A549 treated with AZD9567 at 1 μM for 4 hours (cell line): ENCODE results near the gene SYDE1. TPM values are rescaled to one million over a fixed set of nuclear protein-coding genes. Genes with fewer than 3 reads are reported as not detected.

ENCODE experiments used
- total RNA-seq: library from RNA; stranded (reverse); fragments of 200-300 nt; extraction: Qiagen RNA extraction; gene quantifications from 5 replicates; pipeline ENCODE4 v1.2.3, GENCODE V29; 2022; ENCODE audit not compliant: insufficient read depth

SYDE1 gene
- total RNA-seq = 13.1 to 17.7 TPM (median 15.1 TPM) in 5 replicates

DNA sequence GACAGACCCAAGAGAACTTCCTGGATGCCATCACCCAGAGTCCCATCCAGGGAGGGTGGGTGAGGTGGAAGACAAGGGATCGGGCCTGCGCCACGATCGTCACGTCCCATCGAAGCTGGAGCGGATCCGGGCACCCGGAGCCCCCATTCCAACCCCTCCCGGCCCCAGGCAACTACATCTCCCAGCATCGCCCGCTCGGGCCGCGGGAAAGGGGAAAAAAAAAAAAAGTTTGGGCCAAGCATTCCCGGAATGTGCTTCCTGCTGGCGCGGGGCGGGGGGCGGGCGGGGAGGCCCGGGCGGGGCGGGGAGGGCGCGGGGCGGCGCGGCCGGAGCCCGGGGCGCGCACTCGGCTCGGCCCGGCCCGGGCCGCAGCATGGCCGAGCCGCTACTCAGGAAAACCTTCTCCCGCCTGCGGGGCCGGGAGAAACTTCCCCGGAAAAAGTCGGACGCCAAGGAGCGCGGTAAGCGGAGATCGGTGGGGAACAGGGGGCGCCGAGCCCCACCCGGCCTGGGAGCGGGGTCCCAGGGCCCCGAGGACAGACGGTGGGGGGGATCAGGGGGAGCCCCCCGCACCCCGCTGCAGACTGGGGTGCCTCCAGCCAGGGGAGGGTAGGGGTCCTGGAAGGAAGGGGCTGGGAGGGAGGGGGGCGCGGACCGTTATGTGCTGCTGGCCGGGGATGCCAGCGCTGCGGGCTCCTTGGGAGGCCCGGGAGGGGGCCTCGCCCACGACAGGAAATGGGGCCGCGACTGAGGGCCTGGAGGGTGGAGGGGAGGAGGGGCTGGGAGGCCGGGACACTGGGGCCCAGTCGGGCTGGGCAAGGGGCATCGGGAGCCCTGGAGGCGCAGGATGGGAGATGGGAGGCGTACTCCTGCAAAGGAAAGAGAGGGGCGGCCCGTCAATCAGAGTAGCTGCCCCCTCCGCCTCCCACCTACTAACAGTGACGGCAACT lies at the start of gene SYDE1:
TSS of gene SYDE1 (plus strand) at position 341 of the 950 bp plus-strand sequence. CDS start at position 374, 33 bp downstream.

GRCh38 chr19:15081911-15082310 lies 25.3 kb upstream of the SYDE1 start, which contains the start of gene OR1I1:
OR1I1 (plus strand) TSS chr19:15082211; CDS start chr19:15087066, 4,855 bp downstream.

Other genes starting within 250 kb of the SYDE1 start
- not detected in 5 replicates for gene OR7A17, start 221.3 kb upstream of the SYDE1 start, total RNA-seq
- not detected in 5 replicates for gene OR7C2, start 165.9 kb upstream of the SYDE1 start, total RNA-seq
- not detected in 5 replicates for gene SLC1A6, start 127.5 kb upstream of the SYDE1 start, total RNA-seq
- gene CASP14, start 57.9 kb upstream of the SYDE1 start, total RNA-seq = not detected in 5 replicates
- gene OR1I1, start 25.2 kb upstream of the SYDE1 start, total RNA-seq = not detected in 5 replicates
- 7.6 to 13.4 TPM (median 12.0 TPM) in 5 replicates for gene NOTCH3, start 93.6 kb downstream of the SYDE1 start, total RNA-seq
- 0.06 to 0.16 TPM (median 0.13 TPM) in 4 of 5 replicates, not detected in the other for gene EPHX3, start 125.0 kb downstream of the SYDE1 start, total RNA-seq
- gene BRD4, start 225.1 kb downstream of the SYDE1 start, total RNA-seq = 21.2 to 27.0 TPM (median 25.8 TPM) in 5 replicates